ENCODE measurements around the gene MACROD2. TPM values are rescaled to one million over a fixed set of nuclear protein-coding genes. Genes with fewer than 3 reads are reported as not detected.

MACROD2 gene
- polyA plus RNA-seq, 1 experiment, result 0.47 TPM

GRCh38 chr20:14193443-14193842 lies 198.1 kb downstream of the MACROD2 start:
- ChIA-PET CTCF (interaction anchor here (1.1 to 2.2 kb wide), 9 partner anchors 9 to 87 kb away, joined by 3 to 19 read pairs (median 4); no protein-coding TSS in a partner anchor), POLR2A (no interaction called here)
- Histone ChIP-seq H3K36me3 (ENCODE audit: control insufficient read depth, insufficient read depth, low read length) (no peaks in the 10 kb centered on the region), H3K27me3 (ENCODE audit: control insufficient read depth, insufficient read depth, low read length) (no peaks in the 10 kb centered on the region), H3K4me3 (ENCODE audit: low read depth, low read length) (no peak overlapping the region)
- no peak for TF ChIP-seq CTCF (IDR thresholded peaks at IDR 0.05; ENCODE audit: insufficient read depth, low read depth, low read length)
- DNase-seq (ENCODE audit: low read depth), result no peak

GRCh38 chr20:14193885-14194284 lies 198.6 kb downstream of the MACROD2 start:
- Histone ChIP-seq H3K4me3 (ENCODE audit: low read depth, low read length) (no peak overlapping the region), H3K27me3 (ENCODE audit: control insufficient read depth, insufficient read depth, low read length) (no peaks in the 10 kb centered on the region), H3K36me3 (ENCODE audit: control insufficient read depth, insufficient read depth, low read length) (no peaks in the 10 kb centered on the region)
- POLR2A ChIA-PET, result no interaction called here
- no peak for TF ChIP-seq CTCF (IDR thresholded peaks at IDR 0.05; ENCODE audit: insufficient read depth, low read depth, low read length)
- DNase-seq (ENCODE audit: low read depth), result no peak
- CTCF ChIA-PET, result interaction anchor here (1.2 to 2.2 kb wide), 8 partner anchors 9 to 73 kb away, joined by 3 to 19 read pairs (median 4); no protein-coding TSS in a partner anchor

GRCh38 chr20:14197097-14197496 lies 201.8 kb downstream of the MACROD2 start:
- Histone ChIP-seq H3K36me3 (ENCODE audit: control insufficient read depth, insufficient read depth, low read length) (no peaks in the 10 kb centered on the region), H3K4me3 (ENCODE audit: low read depth, low read length) (no peak overlapping the region), H3K27me3 (ENCODE audit: control insufficient read depth, insufficient read depth, low read length) (no peaks in the 10 kb centered on the region)
- DNase-seq (ENCODE audit: low read depth), result peak; percentile 33
- TF ChIP-seq CTCF (IDR thresholded peaks at IDR 0.05; ENCODE audit: insufficient read depth, low read depth, low read length), result no peak
- ChIA-PET CTCF (interaction anchor here (0.7 kb wide), 1 partner anchor 12 kb away, joined by 3 read pairs; no protein-coding TSS in a partner anchor), POLR2A (no interaction called here)

- ChIA-PET CTCF (interaction anchor here (1.2 to 1.3 kb wide), 2 partner anchors 10 to 27 kb away, joined by 4 to 5 read pairs; no protein-coding TSS in a partner anchor), POLR2A (no interaction called here)
- no peaks in the 10 kb centered on the region for H3K36me3 ChIP-seq (ENCODE audit: control insufficient read depth, insufficient read depth, low read length)
- DNase-seq (ENCODE audit: low read depth), result no peak
- TF ChIP-seq CTCF (IDR thresholded peaks at IDR 0.05; ENCODE audit: insufficient read depth, low read depth, low read length), result no peak
- H3K27me3 ChIP-seq (ENCODE audit: control insufficient read depth, insufficient read depth, low read length), result no peaks in the 10 kb centered on the region
- H3K4me3 ChIP-seq (ENCODE audit: low read depth, low read length), result no peak overlapping the region
These were observed 203.1 kb downstream of the MACROD2 start for GRCh38 chr20:14198416-14198815.

GRCh38 chr20:14199111-14199510 lies 203.8 kb downstream of the MACROD2 start:
- ChIA-PET CTCF (interaction anchor here (0.7 to 1.4 kb wide), 4 partner anchors 10 to 65 kb away, joined by 3 to 5 read pairs (median 4); no protein-coding TSS in a partner anchor), POLR2A (no interaction called here)

More at GRCh38 chr20:14199111-14199510, 203.8 kb downstream of the MACROD2 start:
- Histone ChIP-seq H3K4me3 (ENCODE audit: low read depth, low read length) (no peak overlapping the region), H3K27me3 (ENCODE audit: control insufficient read depth, insufficient read depth, low read length) (no peaks in the 10 kb centered on the region), H3K36me3 (ENCODE audit: control insufficient read depth, insufficient read depth, low read length) (no peaks in the 10 kb centered on the region)
- DNase-seq (ENCODE audit: low read depth), result no peak
- no peak for TF ChIP-seq CTCF (IDR thresholded peaks at IDR 0.05; ENCODE audit: insufficient read depth, low read depth, low read length)

Data from BJ (cell line).